A549 (cell line): Measurements from ENCODE around the gene VPS13A.

ENCODE experiments used
- BHLHE40 ChIP-seq: IDR thresholded peaks from 2 replicates; pipeline ENCODE4 v1.6.1; 2012; ENCODE audit warnings: low read depth, low read length, inconsistent platforms
- CHD2 ChIP-seq: fragments of 150-350 bp; IDR thresholded peaks from 2 replicates; pipeline ENCODE4 v1.6.1; 2014; ENCODE audit warnings: low read length; ENCODE audit not compliant: partially characterized antibody
- EP300 ChIP-seq, 2 experiments: fragments of >200 bp; sonication (Bioruptor Twin); formaldehyde crosslinking; IDR thresholded peaks; 2 replicates in 1 of 2; 3 replicates in 1 of 2; pipeline ENCODE4 v1.6.1; 2016 to 2017
- FOXS1 ChIP-seq: fragments of 250-450 bp; sonication (Bioruptor Pico); IDR thresholded peaks from 2 replicates; pipeline ENCODE4 v1.5.0; 2020; ENCODE audit warnings: mild to moderate bottlenecking, moderate library complexity
- HOXB13 ChIP-seq: fragments of 250-450 bp; sonication (Bioruptor Pico); IDR thresholded peaks from 2 replicates; pipeline ENCODE4 v1.5.0; 2020; ENCODE audit warnings: low read depth, mild to moderate bottlenecking, moderate library complexity
- JUNB ChIP-seq: fragments of >200 bp; sonication (Bioruptor Twin); formaldehyde crosslinking; IDR thresholded peaks from 2 replicates; pipeline ENCODE4 v1.6.1; 2016
- POLR2A ChIP-seq: IDR thresholded peaks from 2 replicates; pipeline ENCODE4 v1.6.1; 2012; ENCODE audit warnings: mild to moderate bottlenecking, low read length
- RAD21 ChIP-seq, 2 experiments: fragments of >200 bp in 1 of 2; sonication (Bioruptor Twin) in 1 of 2; formaldehyde crosslinking in 1 of 2; IDR thresholded peaks in 1 of 2; conservative IDR thresholded peaks in 1 of 2; 2 replicates in 1 of 2; 3 replicates in 1 of 2; pipeline ENCODE4 v1.6.1; 2012 to 2018; ENCODE audit warnings: inconsistent platforms in 1 of 2
- RCOR1 ChIP-seq: fragments of 150-350 bp; IDR thresholded peaks from 2 replicates; pipeline ENCODE4 v1.6.1; 2014; ENCODE audit warnings: antibody characterized with exemption, low read length, low read depth
- RNF2 ChIP-seq: fragments of 200-600 bp; sonication (generic); IDR thresholded peaks from 2 replicates; pipeline ENCODE4 v1.6.1; 2016; ENCODE audit warnings: low read depth, mild to moderate bottlenecking, antibody characterized with exemption, moderate library complexity, borderline replicate concordance
- TF ChIP-seq, protein P1 (sequence below): fragments of >200 bp; sonication (Bioruptor Twin); formaldehyde crosslinking; IDR thresholded peaks from 3 replicates; pipeline ENCODE4 v1.5.1; 2016
- TF ChIP-seq, protein P2 (sequence below): fragments of 450-650 bp; IDR thresholded peaks from 2 replicates; pipeline ENCODE4 v1.6.1; 2014; ENCODE audit warnings: antibody characterized with exemption
- TF ChIP-seq, protein P3 (sequence below): IDR thresholded peaks from 2 replicates; pipeline ENCODE4 v1.6.1; 2012

DNA sequence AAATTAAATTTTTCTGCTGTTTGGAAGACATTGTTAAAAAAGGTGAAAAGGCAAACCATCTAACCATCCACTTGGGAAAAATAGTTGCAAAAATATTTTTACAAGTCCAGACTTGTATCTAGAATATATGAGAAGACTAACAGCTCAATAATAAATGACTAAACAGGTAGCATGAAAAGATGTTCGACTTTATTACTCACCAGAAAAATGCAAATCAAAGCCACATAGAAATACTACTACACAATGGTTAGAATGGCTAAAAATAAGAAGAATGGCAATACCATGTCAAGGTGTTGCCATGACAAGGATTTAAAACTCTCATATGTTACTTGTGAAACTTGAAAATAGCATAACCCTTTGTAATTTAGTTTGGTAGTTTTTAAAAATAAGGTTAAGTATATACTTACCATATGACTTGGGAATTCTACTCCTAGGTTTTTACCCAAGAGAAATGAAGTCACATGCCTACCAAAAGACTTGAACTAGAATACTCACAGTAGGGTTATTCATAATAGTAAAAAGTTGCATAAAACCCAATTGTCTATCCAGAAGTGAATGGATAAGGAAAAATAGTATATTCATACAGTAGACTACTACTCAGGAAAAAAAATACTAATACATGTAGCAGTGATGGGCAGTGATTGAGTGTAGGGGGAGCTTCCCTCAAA, 93.8 kb downstream of the VPS13A start:
- TF ChIP-seq, protein P1, sequence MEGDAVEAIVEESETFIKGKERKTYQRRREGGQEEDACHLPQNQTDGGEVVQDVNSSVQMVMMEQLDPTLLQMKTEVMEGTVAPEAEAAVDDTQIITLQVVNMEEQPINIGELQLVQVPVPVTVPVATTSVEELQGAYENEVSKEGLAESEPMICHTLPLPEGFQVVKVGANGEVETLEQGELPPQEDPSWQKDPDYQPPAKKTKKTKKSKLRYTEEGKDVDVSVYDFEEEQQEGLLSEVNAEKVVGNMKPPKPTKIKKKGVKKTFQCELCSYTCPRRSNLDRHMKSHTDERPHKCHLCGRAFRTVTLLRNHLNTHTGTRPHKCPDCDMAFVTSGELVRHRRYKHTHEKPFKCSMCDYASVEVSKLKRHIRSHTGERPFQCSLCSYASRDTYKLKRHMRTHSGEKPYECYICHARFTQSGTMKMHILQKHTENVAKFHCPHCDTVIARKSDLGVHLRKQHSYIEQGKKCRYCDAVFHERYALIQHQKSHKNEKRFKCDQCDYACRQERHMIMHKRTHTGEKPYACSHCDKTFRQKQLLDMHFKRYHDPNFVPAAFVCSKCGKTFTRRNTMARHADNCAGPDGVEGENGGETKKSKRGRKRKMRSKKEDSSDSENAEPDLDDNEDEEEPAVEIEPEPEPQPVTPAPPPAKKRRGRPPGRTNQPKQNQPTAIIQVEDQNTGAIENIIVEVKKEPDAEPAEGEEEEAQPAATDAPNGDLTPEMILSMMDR: no peak
- TF ChIP-seq CHD2 (no peak), EP300 (IDR thresholded peaks at IDR 0.05) (no peak), RAD21 (conservative IDR thresholded peaks at IDR 0.05 in 1 of 2, IDR thresholded peaks at IDR 0.05 in 1 of 2) (no peak), FOXS1 (CRISPR knock-in tag) (no peak), RCOR1 (no peak), POLR2A (no peak), RNF2 (no peak), JUNB (no peak), HOXB13 (CRISPR knock-in tag) (no peak), BHLHE40 (no peak)
- TF ChIP-seq, protein P2, sequence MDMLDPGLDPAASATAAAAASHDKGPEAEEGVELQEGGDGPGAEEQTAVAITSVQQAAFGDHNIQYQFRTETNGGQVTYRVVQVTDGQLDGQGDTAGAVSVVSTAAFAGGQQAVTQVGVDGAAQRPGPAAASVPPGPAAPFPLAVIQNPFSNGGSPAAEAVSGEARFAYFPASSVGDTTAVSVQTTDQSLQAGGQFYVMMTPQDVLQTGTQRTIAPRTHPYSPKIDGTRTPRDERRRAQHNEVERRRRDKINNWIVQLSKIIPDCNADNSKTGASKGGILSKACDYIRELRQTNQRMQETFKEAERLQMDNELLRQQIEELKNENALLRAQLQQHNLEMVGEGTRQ: no peak
- TF ChIP-seq, protein P3, sequence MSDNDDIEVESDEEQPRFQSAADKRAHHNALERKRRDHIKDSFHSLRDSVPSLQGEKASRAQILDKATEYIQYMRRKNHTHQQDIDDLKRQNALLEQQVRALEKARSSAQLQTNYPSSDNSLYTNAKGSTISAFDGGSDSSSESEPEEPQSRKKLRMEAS: no peak
